ENCODE measurements around the gene CDH18. TPM values are rescaled to one million over a fixed set of nuclear protein-coding genes. Genes with fewer than 3 reads are reported as not detected.
"Not testable (repeated sequence)": the region's sequence is repeated elsewhere in the genome, so short reads cannot be mapped to it uniquely, and the experiment has no call there.

Gene CDH18
- total RNA-seq, 1 donor from 2014 or later: not detected

- no peak overlapping the region for H3K4me3 ChIP-seq
- H3K4me1 ChIP-seq: no peaks in the 10 kb centered on the region
- DNase-seq (ENCODE audit: low spot score in 2 of 2): no peak
- H3K27ac ChIP-seq: no peak overlapping the region
- no peaks in the 10 kb centered on the region for H3K27me3 ChIP-seq
- intact Hi-C loops (cut with DNase I): no loop called here
- H3K9me3 ChIP-seq: peaks cover 0 to 4% of the 10 kb centered on the region in 2 donors
- TF ChIP-seq CTCF (IDR thresholded peaks at IDR 0.05): no peak
- H3K36me3 ChIP-seq: no peaks in the 10 kb centered on the region
These were observed 150.3 kb downstream of the CDH18 start for GRCh38 chr5:19837536-19838174.

GRCh38 chr5:19835442-19835841 lies 152.6 kb downstream of the CDH18 start:
- intact Hi-C loops (cut with DNase I): no loop called here
- Histone ChIP-seq H3K36me3 (no peaks in the 10 kb centered on the region), H3K27me3 (no peaks in the 10 kb centered on the region), H3K4me1 (no peaks in the 10 kb centered on the region), H3K9me3 (peaks cover 0 to 4% of the 10 kb centered on the region in 2 donors), H3K27ac (no peak overlapping the region), H3K4me3 (no peak overlapping the region)
- TF ChIP-seq CTCF (IDR thresholded peaks at IDR 0.05): no peak
- DNase-seq (ENCODE audit: low spot score in 2 of 2): no peak

- H3K27me3 ChIP-seq; intact Hi-C loops (cut with DNase I); H3K27ac ChIP-seq; H3K36me3 ChIP-seq; DNase-seq (ENCODE audit: low spot score in 2 of 2); H3K9me3 ChIP-seq; H3K4me1 ChIP-seq; H3K4me3 ChIP-seq: not testable (repeated sequence)
These were observed 175.3 kb downstream of the CDH18 start for GRCh38 chr5:19812720-19813119.

- H3K27me3 ChIP-seq: no peaks in the 10 kb centered on the region
- no peaks in the 10 kb centered on the region for H3K36me3 ChIP-seq
- no peak for TF ChIP-seq CTCF (IDR thresholded peaks at IDR 0.05)
- no peaks in the 10 kb centered on the region for H3K4me1 ChIP-seq
- no peak overlapping the region for H3K4me3 ChIP-seq
- no peak for DNase-seq (ENCODE audit: low spot score in 2 of 2)
- no peak overlapping the region for H3K27ac ChIP-seq
- intact Hi-C loops (cut with DNase I): no loop called here
- peaks cover 0 to 3% of the 10 kb centered on the region in 2 donors for H3K9me3 ChIP-seq
These were observed 181.2 kb downstream of the CDH18 start for GRCh38 chr5:19806756-19807155.

- no peak for DNase-seq (ENCODE audit: low spot score in 2 of 2)
- no peaks in the 10 kb centered on the region for H3K36me3 ChIP-seq
- intact Hi-C loops (cut with DNase I): no loop called here
- no peak overlapping the region for H3K27ac ChIP-seq
- TF ChIP-seq CTCF (IDR thresholded peaks at IDR 0.05): no peak
- no peaks in the 10 kb centered on the region for H3K9me3 ChIP-seq
- H3K27me3 ChIP-seq: no peaks in the 10 kb centered on the region
- no peak overlapping the region for H3K4me3 ChIP-seq
- no peaks in the 10 kb centered on the region for H3K4me1 ChIP-seq
These were observed 185.3 kb downstream of the CDH18 start for GRCh38 chr5:19802686-19803085.

GRCh38 chr5:19795218-19795617 lies 192.8 kb downstream of the CDH18 start:
- intact Hi-C loops (cut with DNase I): no loop called here
- no peak overlapping the region for H3K27ac ChIP-seq
- H3K9me3 ChIP-seq: no peaks in the 10 kb centered on the region
- TF ChIP-seq CTCF (IDR thresholded peaks at IDR 0.05): no peak
- no peaks in the 10 kb centered on the region for H3K27me3 ChIP-seq
- H3K4me1 ChIP-seq: no peaks in the 10 kb centered on the region
- H3K4me3 ChIP-seq: no peak overlapping the region
- no peak for DNase-seq (ENCODE audit: low spot score in 2 of 2)
- no peaks in the 10 kb centered on the region for H3K36me3 ChIP-seq
